HepG2 (cell line): ENCODE data around the gene STYK1. TPM values are rescaled to one million over a fixed set of nuclear protein-coding genes. Genes with fewer than 3 reads are reported as not detected.

Experiments used
- ARNT ChIP-seq: fragments of 450-650 bp; IDR thresholded peaks from 2 replicates; pipeline ENCODE4 v1.6.1; 2017
- CENPBD1 ChIP-seq: sonication (generic); formaldehyde crosslinking; IDR thresholded peaks from 2 replicates; pipeline ENCODE4 v1.8.0; 2022; ENCODE audit warnings: missing genetic modification reagents, low read depth, mild to moderate bottlenecking, borderline replicate concordance
- DNMT1 ChIP-seq: sonication (generic); formaldehyde crosslinking; IDR thresholded peaks from 2 replicates; pipeline ENCODE4 v1.5.1; 2020; ENCODE audit warnings: mild to moderate bottlenecking, missing genetic modification reagents
- DR1 ChIP-seq: sonication (generic); formaldehyde crosslinking; IDR thresholded peaks from 2 replicates; pipeline ENCODE4 v1.8.0; 2021; ENCODE audit warnings: mild to moderate bottlenecking, missing genetic modification reagents, inconsistent platforms
- DRAP1 ChIP-seq: IDR thresholded peaks from 2 replicates; pipeline ENCODE4 v1.6.1; 2016; ENCODE audit warnings: missing genetic modification reagents, missing compliant biosample characterization
- ETS1 ChIP-seq: sonication (generic); formaldehyde crosslinking; IDR thresholded peaks from 2 replicates; pipeline ENCODE4 v1.4.0; 2020; ENCODE audit warnings: missing genetic modification reagents
- FOXC1 ChIP-seq: sonication (generic); formaldehyde crosslinking; IDR thresholded peaks from 2 replicates; pipeline ENCODE4 v1.8.0; 2022; ENCODE audit warnings: mild to moderate bottlenecking, missing genetic modification reagents, borderline replicate concordance
- HOXA5 ChIP-seq: sonication (generic); formaldehyde crosslinking; IDR thresholded peaks from 2 replicates; pipeline ENCODE4 v1.4.0; 2020; ENCODE audit warnings: missing genetic modification reagents
- KDM2A ChIP-seq: sonication (generic); formaldehyde crosslinking; IDR thresholded peaks from 2 replicates; pipeline ENCODE4 v1.4.0; 2020; ENCODE audit warnings: low read depth, missing genetic modification reagents, borderline replicate concordance
- KMT2A ChIP-seq: sonication (generic); formaldehyde crosslinking; IDR thresholded peaks from 2 replicates; pipeline ENCODE4 v1.4.0; 2020; ENCODE audit warnings: missing genetic modification reagents
- LCORL ChIP-seq, 2 experiments: fragments of 450-650 bp in 1 of 2; sonication (generic) in 1 of 2; formaldehyde crosslinking in 1 of 2; IDR thresholded peaks; 2 replicates each; pipeline versions ENCODE4 v1.5.0 to v1.6.1; 2017 to 2020; ENCODE audit warnings: antibody characterized with exemption in 1 of 2, missing genetic modification reagents in 1 of 2
- ONECUT2 ChIP-seq: sonication (generic); formaldehyde crosslinking; IDR thresholded peaks from 2 replicates; pipeline ENCODE4 v1.4.0; 2020; ENCODE audit warnings: missing genetic modification reagents
- PAF1 ChIP-seq: IDR thresholded peaks from 2 replicates; pipeline ENCODE4 v1.6.1; 2016; ENCODE audit warnings: missing genetic modification reagents, missing compliant biosample characterization
- RARA ChIP-seq: IDR thresholded peaks from 2 replicates; pipeline ENCODE4 v1.6.1; 2016; ENCODE audit warnings: missing genetic modification reagents, missing compliant biosample characterization
- RBFOX2 ChIP-seq: fragments of 200-400 bp; formaldehyde crosslinking; IDR thresholded peaks from 2 replicates; pipeline ENCODE4 v1.6.1; 2017; ENCODE audit warnings: low read depth, mild to moderate bottlenecking, low read length
- RFXANK ChIP-seq: IDR thresholded peaks from 2 replicates; pipeline ENCODE4 v1.6.1; 2016
- SALL2 ChIP-seq: sonication (generic); formaldehyde crosslinking; IDR thresholded peaks from 2 replicates; pipeline ENCODE4 v1.8.1; 2023; ENCODE audit warnings: mild to moderate bottlenecking, missing genetic modification reagents, inconsistent platforms
- SMC3 ChIP-seq: IDR thresholded peaks from 2 replicates; pipeline ENCODE4 v1.6.1; 2011; ENCODE audit warnings: low read length, improper control_type of control experiment
- SOX5 ChIP-seq: IDR thresholded peaks from 2 replicates; pipeline ENCODE4 v1.6.1; 2016; ENCODE audit warnings: borderline replicate concordance
- ZNF574 ChIP-seq: sonication (generic); formaldehyde crosslinking; IDR thresholded peaks from 2 replicates; pipeline ENCODE4 v1.4.0; 2020; ENCODE audit warnings: missing genetic modification reagents
- ZNF788 ChIP-seq: sonication (generic); formaldehyde crosslinking; IDR thresholded peaks from 2 replicates; pipeline ENCODE4 v1.5.0; 2020; ENCODE audit warnings: mild to moderate bottlenecking, missing genetic modification reagents, borderline replicate concordance
- polyA plus RNA-seq, 8 experiments: library from polyadenylated mRNA; depleted of rRNA in 3 of 8; stranded (reverse) in 7 of 8; unstranded in 1 of 8; fragments of >200 nt; fragmentation: Illumina TruSeq in 4 of 8; extraction: Trizol in 4 of 8; gene quantifications; 2 replicates each; pipeline versions ENCODE4 v1.2.1 to v1.2.3, GENCODE V29; 2011 to 2016; ENCODE audit warnings: low read depth in 4 of 8, missing spikeins in 1 of 8, mixed read lengths in 1 of 8; ENCODE audit not compliant: insufficient read depth in 1 of 8
- total RNA-seq, 5 experiments: library from RNA; depleted of rRNA; stranded (reverse); fragments of >200 nt; fragmentation: Illumina TruSeq; extraction: Trizol; gene quantifications; 2 replicates each; pipeline ENCODE4 v1.2.3, GENCODE V29; 2016; ENCODE audit warnings: low read depth in 1 of 5
- TF ChIP-seq, protein P1 (sequence below): sonication (generic); formaldehyde crosslinking; IDR thresholded peaks from 2 replicates; pipeline ENCODE4 v1.5.1; 2020; ENCODE audit warnings: mild to moderate bottlenecking, missing genetic modification reagents, borderline replicate concordance
- TF ChIP-seq, protein P2 (sequence below): IDR thresholded peaks from 2 replicates; pipeline ENCODE4 v1.6.1; 2016; ENCODE audit warnings: low read depth

Gene STYK1
- total and polyA plus RNA-seq, 2 of the 13 experiments (the other 11 are each of a cell fraction or from before 2014, with no cell fraction given): not detected

DNA sequence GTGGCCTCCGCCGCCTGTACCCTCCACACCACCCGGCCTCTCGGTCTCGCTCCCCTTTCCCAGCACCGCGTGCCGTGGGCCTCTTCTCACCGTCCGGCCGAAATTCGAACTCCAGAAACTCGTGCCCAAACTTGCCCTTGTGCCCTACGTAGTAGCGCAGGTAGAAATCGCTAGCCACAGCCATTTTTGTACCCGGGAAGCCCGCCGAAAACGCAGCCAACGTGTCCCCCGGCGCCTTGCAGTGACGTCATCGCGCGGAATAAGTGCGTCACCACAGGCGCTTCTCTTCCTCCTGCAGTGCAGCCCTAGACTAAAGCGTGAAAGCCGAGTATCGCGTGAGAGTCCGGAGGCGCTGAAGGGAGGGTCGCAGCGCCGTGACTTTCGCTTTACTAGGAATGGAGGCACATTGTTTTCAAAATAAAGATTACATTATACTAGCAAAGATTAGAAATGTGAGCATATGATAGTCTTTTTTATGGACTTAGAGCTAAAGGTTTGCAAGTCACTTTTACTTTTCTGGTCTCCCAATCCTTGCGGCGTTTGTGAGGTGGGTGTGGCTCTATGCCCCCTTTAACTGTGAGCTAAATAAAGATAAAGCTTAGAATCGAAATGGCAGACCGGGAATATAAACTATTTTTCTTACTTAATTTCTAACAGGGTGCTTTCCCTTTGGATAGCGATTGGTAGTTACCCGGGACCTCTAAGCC lies 60.4 kb downstream of the STYK1 start, which contains the start of gene MAGOHB (continued):
- TF ChIP-seq, protein P1, sequence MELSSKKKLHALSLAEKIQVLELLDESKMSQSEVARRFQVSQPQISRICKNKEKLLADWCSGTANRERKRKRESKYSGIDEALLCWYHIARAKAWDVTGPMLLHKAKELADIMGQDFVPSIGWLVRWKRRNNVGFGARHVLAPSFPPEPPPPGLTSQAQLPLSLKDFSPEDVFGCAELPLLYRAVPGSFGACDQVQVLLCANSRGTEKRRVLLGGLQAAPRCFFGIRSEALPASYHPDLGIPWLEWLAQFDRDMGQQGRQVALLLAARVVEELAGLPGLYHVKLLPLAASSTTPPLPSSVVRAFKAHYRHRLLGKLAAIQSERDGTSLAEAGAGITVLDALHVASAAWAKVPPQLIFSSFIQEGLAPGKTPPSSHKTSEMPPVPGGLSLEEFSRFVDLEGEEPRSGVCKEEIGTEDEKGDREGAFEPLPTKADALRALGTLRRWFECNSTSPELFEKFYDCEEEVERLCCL (CRISPR knock-in tag): no peak
- TF ChIP-seq SALL2: peak; percentile 75
- TF ChIP-seq RBFOX2: peak; percentile 81
- TF ChIP-seq ZNF788 (CRISPR knock-in tag): peak; percentile 96; the same call in 1 of the 2 replicates
- TF ChIP-seq SOX5 (CRISPR knock-in tag): peak; percentile 53; the same call in 1 of the 2 replicates
- TF ChIP-seq KDM2A: peak; percentile 96; the same call in 1 of the 2 replicates
- TF ChIP-seq, protein P2, sequence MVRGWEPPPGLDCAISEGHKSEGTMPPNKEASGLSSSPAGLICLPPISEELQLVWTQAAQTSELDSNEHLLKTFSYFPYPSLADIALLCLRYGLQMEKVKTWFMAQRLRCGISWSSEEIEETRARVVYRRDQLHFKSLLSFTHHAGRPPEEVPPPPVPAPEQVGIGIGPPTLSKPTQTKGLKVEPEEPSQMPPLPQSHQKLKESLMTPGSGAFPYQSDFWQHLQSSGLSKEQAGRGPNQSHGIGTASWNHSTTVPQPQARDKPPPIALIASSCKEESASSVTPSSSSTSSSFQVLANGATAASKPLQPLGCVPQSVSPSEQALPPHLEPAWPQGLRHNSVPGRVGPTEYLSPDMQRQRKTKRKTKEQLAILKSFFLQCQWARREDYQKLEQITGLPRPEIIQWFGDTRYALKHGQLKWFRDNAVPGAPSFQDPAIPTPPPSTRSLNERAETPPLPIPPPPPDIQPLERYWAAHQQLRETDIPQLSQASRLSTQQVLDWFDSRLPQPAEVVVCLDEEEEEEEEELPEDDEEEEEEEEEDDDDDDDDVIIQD: peak; percentile 72; the same call in 1 of the 2 replicates
- peak; percentile 85; the same call in 1 of the 2 replicates for TF ChIP-seq FOXC1
- no peak for TF ChIP-seq ARNT
- TF ChIP-seq ZNF574: peak; percentile 94
- no peak for TF ChIP-seq ETS1 (CRISPR knock-in tag)
- 0 out of 2 replicates have a peak, but pooled peaks have one; percentile 18 for TF ChIP-seq ONECUT2 (CRISPR knock-in tag)
- no peak for TF ChIP-seq SMC3
- 0 out of 2 replicates have a peak, but pooled peaks have one; percentile 26 for TF ChIP-seq HOXA5 (CRISPR knock-in tag)
- TF ChIP-seq DNMT1 (CRISPR knock-in tag): 0 out of 2 replicates have a peak, but pooled peaks have one; percentile 64
- TF ChIP-seq KMT2A (CRISPR knock-in tag): peak; percentile 99
- TF ChIP-seq RFXANK: peak; percentile 75; the same call in 1 of the 2 replicates
- peak; percentile 88 for TF ChIP-seq DRAP1 (CRISPR knock-in tag)
- peak; percentile 36; the same call in 1 of the 2 replicates for TF ChIP-seq LCORL (IDR thresholded peaks at IDR 0.05)
- TF ChIP-seq LCORL (CRISPR knock-in tag; IDR thresholded peaks at IDR 0.05): peak; percentile 68; the same call in 1 of the 2 replicates
- no peak for TF ChIP-seq CENPBD1 (CRISPR knock-in tag)
- TF ChIP-seq DR1 (CRISPR knock-in tag): peak; percentile 79
- TF ChIP-seq PAF1 (CRISPR knock-in tag): no peak
- TF ChIP-seq RARA: peak; percentile 48
